GM10847 (cell line): ENCODE measurements around the gene METTL17.

Experiments used
- POLR2A ChIP-seq: IDR thresholded peaks from 2 replicates; pipeline ENCODE4 v1.6.1; 2011; ENCODE audit not compliant: insufficient read length; ENCODE audit errors: extremely low read depth

The METTL17 gene

DNA sequence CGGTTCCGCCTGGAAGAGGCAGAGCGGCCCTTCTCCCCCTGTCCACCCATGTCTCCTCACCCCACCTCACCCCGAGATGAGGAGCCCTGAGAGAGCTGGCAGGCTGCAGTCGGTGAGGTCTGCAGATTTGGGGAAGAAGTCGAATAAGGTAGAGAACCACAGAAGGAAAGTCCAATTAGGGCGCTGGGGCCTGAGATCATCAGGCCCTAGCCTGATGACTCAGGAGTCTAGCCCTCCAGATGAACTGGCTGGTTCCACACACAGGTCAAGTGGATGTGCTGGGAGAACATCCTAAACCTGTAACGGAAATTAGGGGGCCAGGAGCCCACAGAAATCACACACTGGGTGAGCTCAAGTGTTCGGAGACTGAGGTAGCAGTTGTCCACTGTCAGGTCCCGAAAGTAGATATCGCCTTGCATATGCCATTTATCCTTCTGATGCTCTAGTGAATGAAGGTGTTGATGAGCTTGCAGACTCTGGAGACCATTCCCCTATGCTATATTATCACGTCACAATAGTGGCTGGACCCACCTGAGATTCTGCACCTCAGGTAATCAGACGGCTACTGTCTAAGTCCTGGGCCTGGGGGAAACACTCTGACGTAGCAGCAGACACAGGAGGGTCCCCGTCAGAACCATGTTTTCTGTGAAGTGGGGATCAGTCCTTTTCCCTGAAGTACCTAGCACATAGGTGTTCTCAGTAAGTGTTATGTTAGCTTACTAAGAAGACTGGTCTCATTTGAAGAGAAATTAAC is 886 bp upstream of the METTL17 start:
- no peak for TF ChIP-seq POLR2A

DNA sequence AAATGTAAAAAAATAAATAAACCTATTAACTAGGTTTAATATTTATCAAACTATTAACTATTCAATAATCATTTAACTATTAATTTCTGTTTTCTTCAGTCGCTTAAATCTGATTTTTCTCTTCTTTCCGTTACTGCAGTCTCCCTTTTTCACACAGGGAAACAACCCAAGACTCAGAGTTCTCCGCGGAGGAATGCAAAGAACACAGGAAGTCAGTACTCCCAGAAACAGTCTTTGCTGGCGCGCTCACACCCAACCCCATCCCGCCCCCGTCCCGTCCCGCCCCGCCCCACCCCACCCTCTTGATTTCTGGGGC is 351 bp upstream of the METTL17 start:
- TF ChIP-seq POLR2A: no peak

GRCh38 chr14:20996521-20996920 is 6.7 kb downstream of the METTL17 start:
- no peak for TF ChIP-seq POLR2A

DNA sequence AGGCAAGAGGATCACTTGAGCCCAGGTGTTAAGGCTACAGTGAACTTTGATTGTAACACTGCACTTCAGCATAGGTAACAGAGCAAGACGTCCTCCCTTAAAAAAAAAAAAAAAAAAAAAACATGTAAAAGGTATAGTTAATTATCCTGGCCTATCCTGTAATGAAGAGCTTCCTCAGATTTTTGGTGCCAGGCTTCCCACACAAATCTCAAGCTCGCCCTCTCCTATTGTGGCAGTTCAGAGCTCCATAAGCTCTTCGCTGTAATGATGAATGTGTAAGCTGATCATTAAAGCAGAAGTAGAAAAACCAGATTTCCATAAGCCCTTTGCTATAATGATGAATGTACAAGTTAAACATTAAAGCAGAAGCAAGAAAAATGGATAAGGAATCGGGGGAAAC is 7.3 kb downstream of the METTL17 start:
- no peak for TF ChIP-seq POLR2A

GRCh38 chr14:20997564-20997963 is 7.8 kb downstream of the METTL17 start:
- no peak for TF ChIP-seq POLR2A

DNA sequence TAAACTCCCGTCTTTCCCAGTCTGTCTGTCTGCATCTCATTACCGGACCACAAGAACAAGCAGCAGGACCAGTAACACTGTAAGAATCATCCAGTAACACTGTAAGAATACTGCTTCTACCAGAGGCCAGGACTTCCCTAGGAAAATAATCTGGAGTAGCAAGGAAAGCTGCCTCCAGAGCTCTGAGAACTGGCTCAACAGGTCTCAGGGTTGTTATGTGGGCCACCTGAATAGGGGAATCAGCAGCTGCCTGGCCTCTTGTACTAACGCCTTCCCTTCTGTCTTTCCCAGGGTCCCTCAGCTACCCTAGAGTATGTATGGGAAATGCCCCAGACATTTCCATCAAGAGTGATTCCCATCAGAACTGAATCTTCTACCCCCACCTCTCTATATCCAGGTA is 8.4 kb downstream of the METTL17 start:
- no peak for TF ChIP-seq POLR2A

DNA sequence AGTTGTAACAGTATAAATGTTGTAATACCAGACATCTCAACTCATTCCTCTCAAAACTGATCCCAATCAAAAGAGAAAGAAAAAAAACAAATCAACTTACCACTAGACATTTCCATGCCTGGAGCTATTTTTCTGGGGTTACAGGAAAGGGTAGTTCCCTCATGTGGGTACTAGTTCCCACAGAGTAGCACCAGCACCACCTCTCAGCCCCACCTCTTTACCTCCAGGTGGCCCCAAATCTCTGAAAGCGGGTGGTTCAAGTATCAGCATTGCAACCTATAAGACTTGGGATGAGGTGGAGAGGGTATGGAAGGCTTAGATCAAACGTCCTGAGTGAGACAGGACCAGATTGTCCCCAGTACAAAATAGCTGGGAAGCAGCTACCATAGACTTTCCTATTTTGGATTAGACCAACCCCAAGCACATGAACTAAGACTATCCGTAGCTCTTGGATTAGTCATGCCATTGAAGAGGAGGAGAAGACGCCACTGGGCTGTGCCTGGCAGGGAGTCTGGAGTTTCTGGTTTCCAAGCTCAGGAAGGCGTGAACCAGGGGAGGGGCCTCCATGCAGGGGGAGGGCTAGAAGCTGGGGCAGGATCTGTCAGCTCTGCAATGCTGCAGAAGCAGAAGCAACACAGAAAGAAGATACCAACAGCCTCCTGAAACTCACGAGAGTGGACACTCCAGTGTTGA is 9.0 kb downstream of the METTL17 start, which contains the start of gene SLC39A2:
Gene SLC39A2, plus strand, starts transcription at position 620 of the 693 bp plus-strand sequence. CDS start 154 bp downstream, outside the sequence.
- no peak for TF ChIP-seq POLR2A

DNA sequence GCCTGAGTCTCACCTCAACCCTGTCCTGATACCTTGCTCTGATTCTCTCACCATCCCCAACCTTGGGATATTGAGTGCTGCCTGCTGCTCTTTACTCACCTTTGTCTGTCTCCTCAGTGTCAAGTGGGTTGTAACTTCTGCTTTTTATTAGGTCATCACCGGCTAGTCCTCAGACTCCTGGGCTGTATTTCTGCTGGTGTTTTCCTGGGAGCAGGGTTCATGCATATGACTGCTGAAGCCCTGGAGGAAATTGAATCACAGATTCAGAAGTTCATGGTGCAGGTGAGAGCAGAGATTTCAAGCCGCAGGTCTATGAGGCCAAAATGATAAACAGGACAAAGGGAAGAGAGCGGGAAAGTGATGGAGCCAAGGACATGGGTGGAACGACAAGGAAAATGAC is 9.8 kb downstream of the METTL17 start:
- no peak for TF ChIP-seq POLR2A

- no peak for TF ChIP-seq POLR2A
Measured at GRCh38 chr14:21001218-21001617, 11.4 kb downstream of the METTL17 start.

- TF ChIP-seq POLR2A: no peak
Measured at GRCh38 chr14:21003788-21004346, 14.1 kb downstream of the METTL17 start.

GRCh38 chr14:21011136-21011535 is 21.4 kb downstream of the METTL17 start:
- TF ChIP-seq POLR2A: no peak

- TF ChIP-seq POLR2A: no peak
Measured at GRCh38 chr14:21014761-21015190, 25.0 kb downstream of the METTL17 start.

DNA sequence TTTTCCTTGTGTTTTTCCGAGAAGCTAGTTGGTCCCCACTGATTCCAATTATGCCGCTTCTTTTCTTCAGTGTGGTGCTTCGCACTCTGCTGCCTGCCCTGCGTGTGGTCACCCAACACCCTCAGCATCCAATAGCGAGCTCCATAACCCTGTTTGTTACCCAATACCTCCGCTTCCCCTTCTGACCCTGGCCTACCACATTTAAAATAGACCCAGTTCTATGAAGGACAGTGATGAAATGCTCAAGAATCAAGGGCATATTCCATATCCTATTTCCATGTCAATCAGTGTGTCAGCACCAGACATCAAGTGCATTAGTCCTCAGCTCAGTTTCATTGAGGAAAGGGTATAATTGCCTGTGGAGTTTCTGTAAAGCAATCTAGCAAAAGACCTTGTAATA is 25.5 kb downstream of the METTL17 start:
- TF ChIP-seq POLR2A: no peak

DNA sequence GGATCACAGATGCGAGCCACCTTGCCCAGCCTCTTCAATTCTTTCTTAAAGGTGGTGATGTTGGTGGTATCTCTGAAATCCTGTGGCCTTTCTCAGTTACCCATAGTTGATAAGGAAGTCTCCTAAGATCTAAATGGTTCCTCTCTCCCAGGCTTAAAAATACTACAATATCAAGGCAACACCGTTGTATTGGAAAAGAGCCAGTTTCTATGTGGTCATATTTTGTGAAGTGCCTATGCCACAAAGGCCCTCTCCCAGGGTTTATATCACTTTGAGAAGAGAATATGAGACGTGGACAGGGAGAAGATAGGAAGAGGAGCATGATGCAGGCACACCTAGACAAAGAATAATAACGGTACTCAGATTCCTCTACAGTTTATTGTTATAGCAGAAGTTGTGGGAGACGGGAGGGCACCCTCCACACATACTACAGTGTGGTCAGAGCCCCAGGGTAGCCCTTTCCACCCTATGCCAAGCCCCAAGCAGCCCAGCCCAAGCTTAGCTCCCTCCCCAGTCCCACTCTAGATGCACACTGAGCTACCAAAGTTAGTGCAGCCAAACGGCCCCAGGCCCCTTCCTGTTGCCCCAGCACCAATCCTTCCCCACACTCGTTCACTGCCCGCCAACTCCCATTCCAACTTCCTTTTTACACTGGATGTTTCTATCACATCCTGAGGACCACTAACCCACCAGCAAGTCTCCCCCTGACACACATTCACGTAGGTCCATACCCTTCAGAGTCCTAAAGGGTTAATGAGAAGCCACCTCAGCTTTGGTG is 26.8 kb downstream of the METTL17 start:
- TF ChIP-seq POLR2A: no peak

- no peak for TF ChIP-seq POLR2A
Measured at GRCh38 chr14:21017528-21018245, 27.9 kb downstream of the METTL17 start.
